ENCODE data around the gene CMTM4. TPM values are rescaled to one million over a fixed set of nuclear protein-coding genes. Genes with fewer than 3 reads are reported as not detected.

Gene CMTM4
- total and polyA plus RNA-seq, 2 donors (not counting 1 experiment from before 2014, with no cell fraction given) = 0.06 to 0.59 TPM

- no peaks in the 10 kb centered on the region for H3K9me3 ChIP-seq (ENCODE audit: control extremely low read depth in 1 of 3, control insufficient read depth in 2 of 3, insufficient read depth in 1 of 3, low read length in 2 of 3)
- no peaks in the 10 kb centered on the region for H3K27me3 Mint-ChIP-seq
- ATAC-seq (ENCODE audit: low read depth) (no peak), DNase-seq (no peak)
- H3K4me3 Mint-ChIP-seq = no peak overlapping the region
- H3K27ac ChIP-seq (ENCODE audit: low read length in 2 of 2) = no peak overlapping the region
- H3K36me3 ChIP-seq (replicated peaks in 1 of 2; ENCODE audit: control extremely low read depth in 1 of 2, control insufficient read depth in 1 of 2, extremely low read depth in 1 of 2, insufficient read depth in 2 of 2, low read length in 1 of 2) = peaks cover 7 to 31% of the 10 kb centered on the region in 2 experiments
- H3K4me1 Mint-ChIP-seq = no peaks in the 10 kb centered on the region
- H3K4me3 ChIP-seq (ENCODE audit: control extremely low read depth in 1 of 5, extremely low read depth in 1 of 5, insufficient read depth in 1 of 5, low read depth in 2 of 5, low read length in 4 of 5) = no peak overlapping the region
- intact Hi-C loops (cut with micrococcal nuclease) = no loop called here
- ChIA-PET POLR2A (no interaction called here), CTCF (no interaction called here)
- H2AFZ ChIP-seq (ENCODE audit: insufficient read depth, low read depth, low read length, poor library complexity, severe bottlenecking) = no peak overlapping the region
- 100% methylated on average over 1 of the region's 3 CpGs for WGBS (ENCODE audit: insufficient coverage)
- no peak overlapping the region for H3K4me2 ChIP-seq (replicated peaks; ENCODE audit: low read depth, low read length, poor library complexity, severe bottlenecking)
- no peaks in the 10 kb centered on the region for H4K20me1 ChIP-seq (ENCODE audit: control insufficient read depth, insufficient read depth, low read length, poor library complexity, severe bottlenecking)
- no peak overlapping the region for H3K9ac ChIP-seq (ENCODE audit: low read length)
- TF ChIP-seq CTCF (IDR thresholded peaks at IDR 0.05) (no peak), EZH2 (IDR thresholded peaks at IDR 0.05; ENCODE audit: borderline replicate concordance, insufficient read depth, low read depth, low read length, poor library complexity, severe bottlenecking) (no peak)
- H3K27me3 ChIP-seq (replicated peaks in 1 of 4; ENCODE audit: control extremely low read depth in 1 of 4, control insufficient read depth in 3 of 4, insufficient read depth in 4 of 4, low read length in 3 of 4) = no peaks in the 10 kb centered on the region
- no peaks in the 10 kb centered on the region for H3K4me1 ChIP-seq (ENCODE audit: control insufficient read depth in 2 of 2, insufficient read depth in 2 of 2, low read length in 2 of 2)
- no peaks in the 10 kb centered on the region for H3K9me3 Mint-ChIP-seq (ENCODE audit: insufficient read depth)
- H3K79me2 ChIP-seq (ENCODE audit: control insufficient read depth, insufficient read depth, low read length) = no peaks in the 10 kb centered on the region
- H3K27ac Mint-ChIP-seq = no peak overlapping the region
These were observed 24.2 kb upstream of the CMTM4 start for GRCh38 chr16:66720766-66721165.

GRCh38 chr16:66719246-66719645 is 22.7 kb upstream of the CMTM4 start:
- ChIA-PET POLR2A (no interaction called here), CTCF (no interaction called here)
- H3K79me2 ChIP-seq (ENCODE audit: control insufficient read depth, insufficient read depth, low read length) = no peaks in the 10 kb centered on the region
- H3K36me3 ChIP-seq (replicated peaks in 1 of 2; ENCODE audit: control extremely low read depth in 1 of 2, control insufficient read depth in 1 of 2, extremely low read depth in 1 of 2, insufficient read depth in 2 of 2, low read length in 1 of 2) = peaks cover 7 to 18% of the 10 kb centered on the region in 2 experiments
- H3K4me2 ChIP-seq (replicated peaks; ENCODE audit: low read depth, low read length, poor library complexity, severe bottlenecking) = no peak overlapping the region
- no peak for DNase-seq
- H3K9me3 Mint-ChIP-seq (ENCODE audit: insufficient read depth) = no peaks in the 10 kb centered on the region
- no peaks in the 10 kb centered on the region for H3K27me3 ChIP-seq (replicated peaks in 1 of 4; ENCODE audit: control extremely low read depth in 1 of 4, control insufficient read depth in 3 of 4, insufficient read depth in 4 of 4, low read length in 3 of 4)
- H3K27me3 Mint-ChIP-seq = no peaks in the 10 kb centered on the region
- H3K4me1 ChIP-seq (ENCODE audit: control insufficient read depth in 2 of 2, insufficient read depth in 2 of 2, low read length in 2 of 2) = no peaks in the 10 kb centered on the region
- no peaks in the 10 kb centered on the region for H4K20me1 ChIP-seq (ENCODE audit: control insufficient read depth, insufficient read depth, low read length, poor library complexity, severe bottlenecking)
- intact Hi-C loops (cut with micrococcal nuclease) = no loop called here
- ATAC-seq (ENCODE audit: low read depth) = no peak
- no peak overlapping the region for H2AFZ ChIP-seq (ENCODE audit: insufficient read depth, low read depth, low read length, poor library complexity, severe bottlenecking)
- no CpG with 5 or more reads among the region's 4 CpGs for WGBS (ENCODE audit: insufficient coverage)
- no peak overlapping the region for H3K27ac ChIP-seq (ENCODE audit: low read length in 2 of 2)
- H3K4me1 Mint-ChIP-seq = no peaks in the 10 kb centered on the region
- no peak overlapping the region for H3K27ac Mint-ChIP-seq
- no peak overlapping the region for H3K4me3 Mint-ChIP-seq
- H3K4me3 ChIP-seq (ENCODE audit: control extremely low read depth in 1 of 5, extremely low read depth in 1 of 5, insufficient read depth in 1 of 5, low read depth in 2 of 5, low read length in 4 of 5) = no peak overlapping the region
- H3K9ac ChIP-seq (ENCODE audit: low read length) = no peak overlapping the region
- TF ChIP-seq EZH2 (IDR thresholded peaks at IDR 0.05; ENCODE audit: borderline replicate concordance, insufficient read depth, low read depth, low read length, poor library complexity, severe bottlenecking) (no peak), CTCF (IDR thresholded peaks at IDR 0.05) (no peak)
- no peaks in the 10 kb centered on the region for H3K9me3 ChIP-seq (ENCODE audit: control extremely low read depth in 1 of 3, control insufficient read depth in 2 of 3, insufficient read depth in 1 of 3, low read length in 2 of 3)

All from B cell (primary cell).